GM12801 (cell line): ENCODE data around the gene LLGL2.

Source experiments
- CTCF ChIP-seq: IDR thresholded peaks from one replicate; pipeline ENCODE4 v1.5.1; 2011; ENCODE audit warnings: control low read depth; ENCODE audit not compliant: insufficient read length; ENCODE audit errors: extremely low read depth

The LLGL2 gene

GRCh38 chr17:75566834-75567233, 41.3 kb downstream of the LLGL2 start:
- TF ChIP-seq CTCF = no peak

- no peak for TF ChIP-seq CTCF
These were observed 43.1 kb downstream of the LLGL2 start for GRCh38 chr17:75568412-75569255.

- TF ChIP-seq CTCF = no peak
These were observed 44.7 kb downstream of the LLGL2 start for GRCh38 chr17:75570034-75570676.

GRCh38 chr17:75570772-75571171, 45.3 kb downstream of the LLGL2 start:
- TF ChIP-seq CTCF = no peak

- TF ChIP-seq CTCF = no peak
These were observed 45.8 kb downstream of the LLGL2 start for GRCh38 chr17:75571197-75571884.

GRCh38 chr17:75571885-75572215, 46.4 kb downstream of the LLGL2 start:
- no peak for TF ChIP-seq CTCF

- TF ChIP-seq CTCF = no peak
These were observed 47.4 kb downstream of the LLGL2 start for GRCh38 chr17:75572713-75573539.
